HG02981 (cell line): ENCODE results near the gene C2orf72.
"Not testable (repeated sequence)": the region's sequence is repeated elsewhere in the genome, so short reads cannot be mapped to it uniquely, and the experiment has no call there.

Experiments
- ATAC-seq: cut with Tn5 transposase; IDR thresholded peaks from one replicate; pipeline ENCODE4 v1.9.1; 2021; ENCODE audit warnings: mild to moderate bottlenecking, moderate library complexity; ENCODE audit not compliant: unreplicated experiment

The C2orf72 gene

GRCh38 chr2:231037202-231037730 lies at the start of gene C2orf72:
Gene C2orf72 (plus strand): TSS chr2:231037523. CDS start chr2:231037566, 43 bp downstream.
- no peak for ATAC-seq

GRCh38 chr2:230989731-230990130 lies 47.6 kb upstream of the C2orf72 start:
- ATAC-seq, result no peak

DNA sequence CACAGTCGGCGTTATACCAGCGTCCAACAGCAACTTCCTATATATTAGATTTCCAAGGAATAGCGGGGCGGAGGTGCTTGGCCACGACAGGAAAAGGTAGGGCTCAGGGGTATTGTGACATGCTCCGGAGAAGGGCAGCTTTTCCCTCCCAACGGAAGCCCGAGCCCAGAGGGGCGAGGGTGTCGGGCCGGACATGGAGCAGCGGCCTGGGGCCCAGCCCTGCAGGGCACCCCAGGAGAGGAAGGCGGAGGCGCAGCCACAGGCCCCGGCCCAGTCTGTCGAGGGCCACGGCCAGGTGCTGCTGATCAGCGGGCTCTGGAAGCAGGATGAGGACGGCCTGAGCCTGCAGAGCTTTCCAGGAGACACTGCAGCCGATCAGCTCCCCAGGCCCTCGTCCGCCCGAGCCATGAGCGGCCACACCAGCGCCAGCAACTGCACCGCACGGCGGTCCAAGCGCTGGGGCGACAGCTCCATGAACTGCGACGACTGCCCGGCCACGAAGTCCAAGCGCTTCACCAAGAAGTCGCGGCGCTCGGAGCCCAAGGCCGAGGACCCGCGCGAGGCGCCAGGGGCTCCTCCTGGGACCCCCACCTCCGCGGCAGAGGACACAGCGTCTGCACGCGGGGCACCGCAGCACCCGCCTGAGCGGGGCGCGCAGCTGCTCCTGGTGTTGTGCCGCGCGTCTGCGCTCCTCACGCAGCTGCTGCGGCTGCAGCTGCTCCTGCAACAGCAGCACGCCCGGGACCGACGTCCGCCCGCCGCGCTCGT lies 47.0 kb upstream of the C2orf72 start:
- ATAC-seq, result no peak

DNA sequence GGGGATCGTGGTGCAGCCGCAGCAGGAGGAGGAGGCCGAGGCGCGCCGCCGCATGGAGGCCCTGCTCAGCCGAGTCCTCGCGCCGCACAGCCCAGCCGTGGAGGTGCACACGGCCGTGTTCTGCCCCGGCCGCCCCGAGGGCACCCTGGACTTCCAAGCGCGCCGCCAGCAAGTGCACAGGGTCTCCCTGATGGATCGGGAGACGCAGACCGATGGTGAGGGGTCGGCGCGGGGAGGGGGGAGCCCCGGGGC lies 46.5 kb upstream of the C2orf72 start:
- no peak for ATAC-seq

- no peak for ATAC-seq
Observed at GRCh38 chr2:230991598-230991997, 45.7 kb upstream of the C2orf72 start.

DNA sequence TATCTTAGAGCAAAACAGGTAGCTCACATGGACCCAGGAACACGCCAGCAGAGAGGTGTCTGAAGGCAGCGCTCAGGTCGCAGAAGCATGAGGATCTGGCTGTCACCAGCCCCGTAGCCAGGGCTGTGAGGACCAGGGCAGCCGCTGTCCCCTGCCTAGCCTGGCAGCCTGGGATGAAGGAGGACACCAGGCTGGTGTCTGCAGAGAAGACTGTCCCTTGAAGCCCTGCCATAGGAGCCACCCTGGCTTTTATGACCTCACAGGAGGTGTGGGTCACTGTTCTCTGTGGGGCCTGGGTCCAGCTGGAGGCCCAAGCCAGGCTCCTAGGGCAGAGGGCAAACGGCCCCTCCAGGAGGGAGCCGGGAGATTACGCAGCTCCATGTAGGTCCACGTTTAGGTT lies 41.5 kb upstream of the C2orf72 start, which contains the start of gene SPATA3:
Gene SPATA3, plus strand, starts transcription at position 301 of the 400 bp plus-strand sequence. CDS start 113 bp downstream, outside the sequence.
- ATAC-seq, result no peak

GRCh38 chr2:230996661-230997060 lies 40.7 kb upstream of the C2orf72 start:
- ATAC-seq, result no peak

GRCh38 chr2:230998882-230999281 lies 38.4 kb upstream of the C2orf72 start:
- ATAC-seq, result no peak

DNA sequence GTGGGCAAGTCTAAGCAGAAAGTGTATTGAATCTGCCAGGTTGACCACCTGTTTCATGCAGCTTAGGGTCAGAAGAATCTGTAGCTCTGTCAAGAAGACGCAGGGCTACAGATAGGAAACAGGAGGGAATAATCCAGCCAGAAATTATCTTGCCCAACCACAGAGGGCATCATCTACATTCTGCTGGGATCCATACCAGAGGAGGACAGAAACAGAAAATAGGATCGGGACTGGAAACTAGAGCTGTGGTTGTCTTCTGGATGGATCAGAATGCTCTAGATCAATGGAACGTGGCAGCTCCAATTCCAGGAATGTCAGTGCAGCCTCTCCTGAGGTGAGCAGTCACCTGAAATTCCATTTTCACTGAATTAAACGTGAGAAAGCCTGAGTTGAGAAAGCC lies 37.8 kb upstream of the C2orf72 start:
- ATAC-seq, result no peak

DNA sequence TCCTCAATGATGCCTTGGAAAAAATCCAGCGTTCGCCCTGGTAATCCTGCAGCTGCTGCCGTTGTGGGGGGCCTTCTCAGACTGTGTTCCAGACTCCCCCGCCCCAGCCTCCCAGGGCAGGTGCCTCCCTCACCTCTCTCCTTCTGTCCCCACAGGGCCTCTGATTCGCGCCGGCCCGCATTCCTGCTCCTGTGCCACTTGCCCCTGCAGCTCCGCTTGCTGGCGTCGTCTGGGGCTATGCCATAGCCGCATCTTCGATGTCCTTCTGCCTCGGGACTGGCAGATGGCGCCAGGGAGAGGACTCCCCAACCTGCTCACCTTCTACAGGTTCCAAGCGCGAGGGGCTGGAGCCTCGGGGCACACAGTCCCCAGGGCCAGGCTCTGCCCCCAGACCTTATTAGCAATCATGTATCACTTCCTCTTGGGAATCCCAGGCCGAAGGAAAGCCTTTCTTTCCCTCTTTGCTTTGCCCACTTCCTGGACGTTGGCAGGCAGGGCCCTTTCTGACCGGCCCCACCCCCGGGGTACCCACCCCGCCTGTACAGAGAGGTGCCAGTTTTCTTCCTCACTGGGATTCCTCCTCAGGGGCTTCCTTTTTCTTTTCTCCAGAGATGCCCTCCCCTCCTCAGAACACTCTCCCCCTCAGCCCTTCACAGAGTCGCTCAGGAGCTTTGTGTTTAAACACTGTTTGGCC lies 37.0 kb upstream of the C2orf72 start:
- no peak for ATAC-seq

DNA sequence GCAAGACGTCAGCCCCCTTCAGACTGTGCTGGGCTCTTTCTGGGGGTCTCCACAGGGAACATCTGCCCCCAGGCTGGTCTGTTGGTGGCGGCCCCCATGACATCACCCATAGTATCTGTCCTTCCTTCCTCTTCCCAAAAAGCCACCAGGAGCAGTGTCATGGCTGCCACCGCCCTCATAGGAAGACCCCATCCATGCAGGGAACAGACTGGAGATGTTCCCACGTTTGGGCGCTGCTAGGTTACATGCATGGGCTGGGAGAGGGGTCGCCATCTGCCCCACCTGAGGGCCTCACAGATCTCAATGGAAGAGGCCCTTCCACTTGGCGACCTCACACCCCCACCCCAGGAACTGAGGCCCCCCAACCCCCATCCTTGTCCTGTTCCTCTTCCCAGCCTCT lies 36.3 kb upstream of the C2orf72 start:
- ATAC-seq, result no peak

DNA sequence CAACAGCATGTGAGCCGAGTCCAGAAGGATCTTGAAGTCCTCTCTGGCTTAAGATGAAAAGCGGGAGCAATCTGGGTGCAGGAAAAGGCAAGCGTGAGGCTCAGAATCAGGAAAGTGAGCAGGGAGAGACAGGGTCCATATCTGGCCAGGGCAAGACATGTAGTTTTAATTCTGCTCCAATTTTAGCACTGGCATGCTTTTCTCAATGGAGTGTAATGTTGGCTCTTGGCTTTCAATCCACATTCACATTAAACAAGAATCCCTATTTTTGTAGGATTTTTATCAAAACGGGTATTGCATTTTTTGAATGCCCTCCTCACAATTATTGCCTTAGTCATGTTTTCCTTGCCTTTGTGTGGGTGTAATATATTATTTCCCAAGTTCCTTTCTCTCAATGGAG lies 35.4 kb upstream of the C2orf72 start:
- no peak for ATAC-seq

DNA sequence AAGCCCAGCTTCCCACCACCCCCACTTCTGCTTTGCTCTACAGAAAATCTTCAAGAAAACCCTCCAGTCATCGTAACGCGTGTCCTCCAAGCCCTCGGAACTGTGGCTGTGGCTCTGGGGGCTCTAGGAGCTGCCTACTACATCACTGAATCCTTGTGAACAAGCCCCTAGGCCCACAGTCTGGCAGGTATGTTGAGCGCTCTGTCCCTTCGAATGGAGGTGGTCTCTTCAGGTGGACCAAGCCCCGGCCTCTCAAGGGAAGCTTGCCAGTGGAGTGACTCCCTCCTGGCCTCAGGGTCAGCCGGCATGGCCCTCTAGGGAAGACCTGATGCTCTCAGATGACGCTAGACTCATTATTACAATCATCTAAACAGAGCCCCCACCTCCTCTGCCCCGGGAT lies 34.7 kb upstream of the C2orf72 start:
- no peak for ATAC-seq

- no peak for ATAC-seq
Observed at GRCh38 chr2:231003186-231003585, 34.1 kb upstream of the C2orf72 start.

DNA sequence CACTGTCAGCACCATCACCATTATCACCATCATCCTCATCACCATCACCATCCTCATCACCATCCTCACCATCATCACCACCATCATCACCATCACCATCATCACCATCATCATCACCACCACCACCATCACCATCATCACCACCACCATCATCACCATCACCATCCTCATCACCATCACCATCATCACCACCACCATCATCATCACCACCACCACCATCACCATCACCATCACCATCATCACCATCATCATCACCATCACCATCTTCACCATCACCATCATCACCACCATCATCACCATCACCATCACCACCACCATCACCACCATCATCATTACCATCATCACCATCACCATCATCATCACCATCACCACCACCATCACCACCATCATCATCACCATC lies 32.4 kb upstream of the C2orf72 start:
- ATAC-seq, result not testable (repeated sequence)

DNA sequence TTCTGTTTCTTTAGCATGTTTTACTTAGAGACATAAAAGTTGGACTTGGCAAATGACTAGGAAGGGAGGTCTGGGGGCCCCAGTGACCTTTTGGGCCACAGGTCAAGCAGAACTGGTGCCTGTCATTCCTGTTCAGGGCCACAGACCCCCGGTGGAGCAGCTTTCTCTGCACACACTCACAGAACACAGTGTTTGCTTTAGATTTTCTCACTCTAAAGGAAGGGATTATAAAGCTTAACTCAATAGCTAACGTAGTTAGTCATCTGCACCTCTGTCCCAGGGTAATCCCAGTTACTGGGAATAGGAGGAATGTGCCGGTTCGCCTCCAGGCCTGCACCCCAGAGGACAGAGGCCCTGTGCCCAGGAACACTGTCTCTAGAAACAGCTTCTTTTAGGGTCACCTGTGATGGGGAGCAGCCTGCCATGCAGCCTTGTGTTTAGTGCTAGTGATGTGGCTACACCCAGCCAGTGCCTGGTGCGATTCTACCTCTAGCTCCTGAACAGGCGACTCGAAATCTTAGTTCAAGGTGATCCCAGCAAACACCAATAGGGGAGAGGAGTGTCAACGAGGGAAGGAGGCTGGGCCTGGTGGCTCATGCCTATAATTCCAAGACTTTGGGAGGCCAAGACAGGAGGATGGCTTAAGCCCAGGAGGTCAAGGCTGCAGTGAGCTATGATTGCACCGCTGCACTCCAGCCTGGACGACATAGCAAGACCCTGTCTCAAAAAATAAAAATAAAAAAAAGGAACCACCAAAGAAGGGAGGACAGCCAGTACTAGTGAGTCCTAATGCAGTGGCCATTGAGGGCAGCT lies 29.8 kb upstream of the C2orf72 start:
- no peak for ATAC-seq

GRCh38 chr2:231008131-231008530 lies 29.2 kb upstream of the C2orf72 start:
- no peak for ATAC-seq

DNA sequence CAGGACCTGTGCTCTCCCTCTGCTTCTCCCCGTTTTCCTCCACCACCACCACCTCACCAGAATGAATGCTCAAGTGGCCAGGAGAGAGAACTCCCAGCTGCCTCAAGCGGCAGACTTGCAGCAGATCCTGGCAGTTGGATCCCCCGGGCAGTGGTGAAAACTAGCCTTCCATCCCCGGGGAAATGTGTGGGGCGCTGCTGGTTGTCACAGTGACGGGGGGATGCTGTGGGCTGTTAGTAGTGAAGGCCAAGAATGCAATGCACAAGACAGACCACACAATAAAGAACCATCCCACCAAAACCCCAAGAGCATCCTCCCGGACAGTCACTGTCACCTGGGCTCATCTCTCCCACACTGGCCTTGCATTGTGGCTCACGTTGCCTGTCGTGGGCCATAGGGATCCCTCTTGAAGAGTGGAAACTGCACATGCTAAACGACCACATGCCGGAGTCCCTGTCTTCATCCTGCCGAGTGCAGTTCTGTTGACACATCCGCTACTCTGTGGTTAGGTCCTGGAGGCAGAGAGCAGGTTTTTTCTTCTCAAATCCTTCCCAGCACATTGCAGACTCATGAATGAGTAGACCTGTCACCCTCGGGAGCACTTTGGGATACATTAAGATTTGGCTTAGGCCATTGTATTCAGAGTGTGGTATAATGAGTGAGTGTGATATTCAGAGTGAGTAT lies 27.9 kb upstream of the C2orf72 start:
- no peak for ATAC-seq

GRCh38 chr2:231010201-231010730 lies 27.1 kb upstream of the C2orf72 start:
- no peak for ATAC-seq

DNA sequence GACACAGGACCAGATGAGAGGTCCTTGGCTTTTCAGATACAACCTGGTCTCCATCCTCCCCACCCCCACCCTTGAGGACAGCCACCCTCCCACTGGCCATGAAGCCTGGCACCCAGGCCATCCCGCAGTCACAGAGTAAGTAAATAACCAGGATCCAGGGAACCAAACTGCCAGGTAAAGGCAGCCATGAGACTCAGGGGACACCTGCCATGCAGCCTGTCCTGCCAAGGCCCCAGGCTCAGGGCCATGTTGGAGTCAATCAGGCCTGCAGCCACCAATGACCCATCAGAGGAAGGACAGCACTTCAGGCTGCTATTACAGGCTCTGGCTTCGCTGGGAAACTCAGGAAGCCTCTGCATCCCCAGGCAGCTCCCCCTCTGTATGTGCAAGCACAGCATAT lies 25.8 kb upstream of the C2orf72 start:
- ATAC-seq, result no peak

DNA sequence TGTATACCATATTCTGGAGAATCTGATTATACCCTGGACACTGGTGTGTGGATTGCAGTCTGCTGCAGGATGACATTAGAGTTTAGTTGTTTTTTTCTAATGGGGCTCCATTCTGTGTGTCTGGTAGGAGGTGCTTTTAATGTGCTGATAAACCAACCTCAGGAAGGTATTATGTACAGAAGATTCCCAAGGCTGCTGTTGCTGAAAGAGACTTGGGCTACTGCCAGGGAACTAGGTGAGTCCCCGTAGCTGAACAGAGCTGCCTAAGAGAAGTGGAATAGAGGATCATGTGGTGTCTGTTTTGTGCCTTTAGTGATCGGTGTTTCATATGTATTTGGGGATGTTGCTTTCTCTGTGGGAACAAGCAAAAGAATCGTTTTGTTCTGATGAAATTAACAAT lies 24.9 kb upstream of the C2orf72 start:
- no peak for ATAC-seq
